ENCODE measurements around the gene AFM.

The AFM gene

GRCh38 chr4:73450398-73451004, 31.0 kb upstream of the AFM start:
- DNase-seq (ENCODE audit: low read depth): no peak

GRCh38 chr4:73451404-73451803, 30.1 kb upstream of the AFM start:
- no peak for DNase-seq (ENCODE audit: low read depth)

- DNase-seq (ENCODE audit: low read depth): no peak
These were observed 29.4 kb upstream of the AFM start for GRCh38 chr4:73451981-73452747.

GRCh38 chr4:73452953-73453700, 28.4 kb upstream of the AFM start:
- no peak for DNase-seq (ENCODE audit: low read depth)

- no peak for DNase-seq (ENCODE audit: low read depth)
These were observed 27.9 kb upstream of the AFM start for GRCh38 chr4:73453701-73454005.

- DNase-seq (ENCODE audit: low read depth): no peak
These were observed 26.6 kb upstream of the AFM start for GRCh38 chr4:73454920-73455319.

- no peak for DNase-seq (ENCODE audit: low read depth)
These were observed 25.1 kb upstream of the AFM start for GRCh38 chr4:73456177-73457022.

GRCh38 chr4:73458184-73459047, 23.1 kb upstream of the AFM start:
- DNase-seq (ENCODE audit: low read depth): no peak

- no peak for DNase-seq (ENCODE audit: low read depth)
These were observed 22.5 kb upstream of the AFM start for GRCh38 chr4:73459048-73459421.

GRCh38 chr4:73460913-73461522, 20.5 kb upstream of the AFM start:
- DNase-seq (ENCODE audit: low read depth): no peak

GRCh38 chr4:73468170-73468569, 13.4 kb upstream of the AFM start:
- DNase-seq (ENCODE audit: low read depth): no peak

- DNase-seq (ENCODE audit: low read depth): no peak
These were observed 10.8 kb upstream of the AFM start for GRCh38 chr4:73470728-73471127.

- no peak for DNase-seq (ENCODE audit: low read depth)
These were observed 4.4 kb upstream of the AFM start for GRCh38 chr4:73477176-73477575.

GRCh38 chr4:73479323-73479722, 2.2 kb upstream of the AFM start:
- no peak for DNase-seq (ENCODE audit: low read depth)

GRCh38 chr4:73485085-73485484, 3.5 kb downstream of the AFM start:
- DNase-seq (ENCODE audit: low read depth): no peak

GRCh38 chr4:73485596-73485995, 4.1 kb downstream of the AFM start:
- DNase-seq (ENCODE audit: low read depth): no peak

- no peak for DNase-seq (ENCODE audit: low read depth)
These were observed 5.0 kb downstream of the AFM start for GRCh38 chr4:73486497-73486896.

- DNase-seq (ENCODE audit: low read depth): no peak
These were observed 5.7 kb downstream of the AFM start for GRCh38 chr4:73487233-73487632.

- DNase-seq (ENCODE audit: low read depth): no peak
These were observed 18.6 kb downstream of the AFM start for GRCh38 chr4:73499996-73500765.

GRCh38 chr4:73501664-73502265, 20.2 kb downstream of the AFM start:
- no peak for DNase-seq (ENCODE audit: low read depth)

All from activated T-helper 9 cell treated with anti-CD3 and anti-CD28 coated beads, Interleukin-2, amount 50 U/mL, for 16 hours (primary cell).